Skin epidermis (tissue), 12 donors: ENCODE measurements around the gene CLGN.

Experiments used
- H3K27ac ChIP-seq, 21 experiments: fragments of 200-600 bp; sonication (generic) in 11 of 21; one replicate each; pipeline ENCODE4 v1.5.0; 2020; ENCODE audit warnings: mild to moderate bottlenecking in 3 of 21, inconsistent platforms in 2 of 21, moderate library complexity in 2 of 21
- H3K4me3 ChIP-seq, 7 experiments: fragments of 200-600 bp; sonication (generic) in 2 of 7; one replicate each; pipeline ENCODE4 v1.5.0; 2020; ENCODE audit warnings: inconsistent platforms in 2 of 7, mild to moderate bottlenecking in 2 of 7, moderate library complexity in 1 of 7

CLGN gene

GRCh38 chr4:140344621-140345020 is 82.8 kb downstream of the CLGN start:
- Histone ChIP-seq H3K27ac (no peak overlapping the region), H3K4me3 (no peak overlapping the region)

- Histone ChIP-seq H3K4me3 (no peak overlapping the region), H3K27ac (no peak overlapping the region)
These were observed 83.3 kb downstream of the CLGN start for GRCh38 chr4:140344101-140344500.

GRCh38 chr4:140343303-140343702 is 84.1 kb downstream of the CLGN start:
- H3K27ac ChIP-seq, result no peak overlapping the region

GRCh38 chr4:140342620-140343019 is 84.8 kb downstream of the CLGN start:
- Histone ChIP-seq H3K27ac (no peak overlapping the region), H3K4me3 (no peak overlapping the region)

More at GRCh38 chr4:140343303-140343702, 84.1 kb downstream of the CLGN start:
- no peak overlapping the region for H3K4me3 ChIP-seq
